PC-3 (cell line): ENCODE measurements around the gene C9orf50. TPM values are rescaled to one million over a fixed set of nuclear protein-coding genes. Genes with fewer than 3 reads are reported as not detected.

Source experiments
- ATAC-seq: fragments of 200-7000 bp; cut with Tn5 transposase; 2 replicates; pipeline ENCODE4 v1.9.1; 2020; ENCODE audit warnings: mild to moderate bottlenecking, moderate library complexity
- BruUV-seq: library from RNA; stranded (reverse); fragments of 400-500 nt; replicated peaks from 2 replicates; lab custom pipeline; 2021; lab: Mats Ljungman, UMichigan
- CTCF ChIA-PET: fragments of 300-600 bp; sonication (Branson Sonifier 250); formaldehyde crosslinking; loops from one replicate; lab custom pipeline; 2022; ENCODE audit warnings: antibody characterized with exemption; lab: Charles Lee
- POLR2A ChIA-PET: fragments of 300-600 bp; sonication (Branson Sonifier 250); formaldehyde crosslinking; loops from one replicate; lab custom pipeline; 2022; ENCODE audit warnings: antibody characterized with exemption; ENCODE audit not compliant: unreplicated experiment; lab: Charles Lee
- DNase-seq: peaks from one replicate; pipeline ENCODE4 v3.0.0-alpha.2; 2015
- H2AFZ ChIP-seq: fragments of 300-600 bp; sonication (generic); 2 replicates; pipeline ENCODE4 v1.6.0; 2016; ENCODE audit warnings: antibody characterized with exemption, low read length
- H3F3A ChIP-seq: fragments of 300-600 bp; sonication (generic); one replicate; pipeline ENCODE4 v1.6.0; 2017; ENCODE audit warnings: antibody characterized with exemption, low read length, control low read depth, mild to moderate bottlenecking; ENCODE audit not compliant: unreplicated experiment
- H3K27ac ChIP-seq: fragments of 300-600 bp; sonication (generic); 2 replicates; pipeline ENCODE4 v1.5.1; 2016; ENCODE audit warnings: mild to moderate bottlenecking, low read length
- H3K27me3 ChIP-seq: fragments of 300-600 bp; sonication (generic); 2 replicates; pipeline ENCODE4 v1.6.1; 2016; ENCODE audit warnings: low read length, mixed read lengths
- H3K36me3 ChIP-seq: fragments of 300-600 bp; sonication (generic); 2 replicates; pipeline ENCODE4 v1.6.1; 2016; ENCODE audit warnings: low read depth, mixed run types, low read length, mixed read lengths
- H3K4me1 ChIP-seq: fragments of 300-600 bp; sonication (generic); 2 replicates; pipeline ENCODE4 v1.5.1; 2016; ENCODE audit warnings: low read length; ENCODE audit not compliant: insufficient read depth
- H3K4me2 ChIP-seq: fragments of 300-600 bp; sonication (generic); 2 replicates; pipeline ENCODE4 v1.6.0; 2016; ENCODE audit warnings: low read length
- H3K4me3 ChIP-seq: fragments of 300-600 bp; sonication (generic); 2 replicates; pipeline ENCODE4 v1.5.1; 2016; ENCODE audit warnings: mild to moderate bottlenecking, low read length, mixed read lengths
- H3K79me2 ChIP-seq: fragments of 300-600 bp; sonication (generic); 2 replicates; pipeline ENCODE4 v1.6.1; 2017; ENCODE audit warnings: low read length, mixed read lengths
- H3K9ac ChIP-seq: fragments of 300-600 bp; sonication (generic); 2 replicates; pipeline ENCODE4 v1.6.0; 2016; ENCODE audit warnings: mild to moderate bottlenecking, low read length
- H3K9me2 ChIP-seq: fragments of 300-600 bp; sonication (generic); replicated peaks from 2 replicates; pipeline ENCODE4 v1.6.1; 2016; ENCODE audit warnings: mixed run types, low read length, mixed read lengths
- H3K9me3 ChIP-seq: fragments of 300-600 bp; sonication (generic); 2 replicates; pipeline ENCODE4 v1.6.1; 2016; ENCODE audit warnings: low read length, mixed read lengths
- H4K20me1 ChIP-seq: fragments of 300-600 bp; sonication (generic); 2 replicates; pipeline ENCODE4 v1.6.1; 2016; ENCODE audit warnings: low read length, mixed read lengths
- CTCF ChIP-seq: fragments of 300-600 bp; sonication (generic); conservative IDR thresholded peaks from 2 replicates; pipeline ENCODE4 v1.5.1; 2017; ENCODE audit warnings: antibody characterized with exemption, low read depth, mild to moderate bottlenecking, low read length
- EZH2 ChIP-seq: fragments of 300-600 bp; sonication (generic); IDR thresholded peaks from one replicate; pipeline ENCODE4 v1.6.1; 2017; ENCODE audit warnings: antibody characterized with exemption, mild to moderate bottlenecking, low read length; ENCODE audit not compliant: unreplicated experiment
- EZH2phosphoT487 ChIP-seq: fragments of 300-600 bp; sonication (generic); IDR thresholded peaks from 2 replicates; pipeline ENCODE4 v1.6.1; 2018; ENCODE audit warnings: mild to moderate bottlenecking, antibody characterized with exemption, low read length, borderline replicate concordance
- intact Hi-C: fragments of 100-400 bp; cut with micrococcal nuclease; formaldehyde crosslinking; loops from 2 replicates; pipeline ENCODE4 v1.9.0; 2023
- total RNA-seq: library from RNA; depleted of rRNA; stranded (reverse); fragments of >200 nt; gene quantifications from 2 replicates; pipeline ENCODE4 v1.2.3, GENCODE V29; 2014

The C9orf50 gene
- total RNA-seq, 1 experiment from 2014 or later: not detected

DNA sequence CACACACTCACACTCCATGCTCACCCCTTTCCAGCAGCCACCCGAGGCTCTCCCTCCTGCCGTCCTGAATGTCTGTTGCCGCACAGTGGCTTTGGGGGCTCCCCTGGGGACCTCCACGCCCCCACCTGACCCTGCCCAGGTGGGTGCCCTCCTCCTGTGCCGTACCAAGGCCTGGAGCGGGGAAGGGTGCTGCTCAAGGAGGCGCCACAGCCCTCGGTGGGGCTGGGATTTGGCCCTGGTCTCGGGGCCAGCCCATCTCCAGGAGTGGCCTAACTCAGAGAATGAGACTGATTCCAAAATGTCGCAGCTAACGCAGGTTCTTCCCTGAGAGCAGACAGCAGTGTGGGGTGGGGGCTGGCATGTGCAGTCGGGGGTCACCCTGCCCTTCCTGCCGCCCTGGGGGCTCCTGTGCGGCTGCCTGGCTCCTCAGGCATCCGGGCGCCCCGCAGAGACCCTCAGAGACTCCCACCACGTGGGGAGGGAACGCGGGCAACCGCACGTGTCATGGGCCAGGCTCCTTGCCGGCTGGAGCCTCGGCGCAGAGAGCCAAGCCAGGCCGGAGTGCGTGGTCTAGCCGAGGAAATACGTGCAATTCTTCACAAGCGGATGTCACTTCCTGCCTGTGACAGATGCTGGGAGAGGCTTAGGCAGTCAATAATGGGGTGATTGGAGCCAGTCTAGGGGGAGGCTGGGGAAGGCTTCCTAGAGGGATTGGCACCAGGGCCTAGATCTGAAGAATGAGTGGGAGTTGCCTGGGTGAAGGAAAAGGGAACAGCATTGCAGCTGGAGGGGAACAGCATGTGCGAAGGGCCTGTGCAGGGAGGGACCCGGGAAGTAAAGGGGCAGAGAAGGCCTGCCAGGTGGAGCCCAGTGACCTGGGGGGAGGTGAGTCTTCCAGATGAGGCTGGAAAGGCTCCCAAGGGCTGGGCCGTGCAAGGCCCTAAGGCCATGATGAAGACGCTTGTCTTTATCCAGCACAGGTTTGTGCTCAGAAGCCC lies 44.1 kb downstream of the C9orf50 start:
- H3K9me3 ChIP-seq: no peaks in the 10 kb centered on the region
- no peaks in the 10 kb centered on the region for H3K79me2 ChIP-seq
- no peak for DNase-seq
- TF ChIP-seq CTCF (no peak), EZH2 (no peak), EZH2phosphoT487 (no peak)
- CTCF ChIA-PET: no interaction called here
- H3K4me2 ChIP-seq: no peak overlapping the region
- no peaks in the 10 kb centered on the region for H3K27me3 ChIP-seq
- no peaks in the 10 kb centered on the region for H3K9me2 ChIP-seq
- H3K9ac ChIP-seq: no peak overlapping the region
- no peaks in the 10 kb centered on the region for H4K20me1 ChIP-seq
- no peak overlapping the region for H2AFZ ChIP-seq
- no TSS peak for BruUV-seq
- ATAC-seq: no peak
- no peaks in the 10 kb centered on the region for H3K4me1 ChIP-seq
- no peak overlapping the region for H3K4me3 ChIP-seq
- POLR2A ChIA-PET: no interaction called here
- intact Hi-C loops: no loop called here
- no peaks in the 10 kb centered on the region for H3K36me3 ChIP-seq
- no peak overlapping the region for H3K27ac ChIP-seq
- no peaks in the 10 kb centered on the region for H3F3A ChIP-seq

- Histone ChIP-seq H3K79me2 (no peaks in the 10 kb centered on the region), H3K4me1 (peaks cover 3% of the 10 kb centered on the region), H3K9me2 (no peaks in the 10 kb centered on the region), H3K27ac (no peak overlapping the region), H4K20me1 (no peaks in the 10 kb centered on the region), H2AFZ (no peak overlapping the region), H3K4me3 (no peak overlapping the region), H3K4me2 (no peak overlapping the region), H3K9ac (no peak overlapping the region), H3K9me3 (no peaks in the 10 kb centered on the region), H3K36me3 (no peaks in the 10 kb centered on the region), H3K27me3 (no peaks in the 10 kb centered on the region), H3F3A (no peaks in the 10 kb centered on the region)
- intact Hi-C loops: no loop called here
- ChIA-PET CTCF (no interaction called here), POLR2A (no interaction called here)
- DNase-seq (no peak), ATAC-seq (no peak)
- no peak for TF ChIP-seq CTCF
- no peak for TF ChIP-seq EZH2
- no peak for TF ChIP-seq EZH2phosphoT487
- BruUV-seq: no TSS peak
Measured at GRCh38 chr9:129575818-129576217, 45.1 kb downstream of the C9orf50 start.
